Measurements from ENCODE around the gene PDE8A. TPM values are rescaled to one million over a fixed set of nuclear protein-coding genes. Genes with fewer than 3 reads are reported as not detected.

PDE8A gene
- total and polyA plus RNA-seq, 2 experiments from 2014 or later = 15.3 to 26.0 TPM

GRCh38 chr15:85037641-85038040 lies 56.0 kb downstream of the PDE8A start:
- H3K79me2 ChIP-seq = peaks cover 89% of the 10 kb centered on the region

GRCh38 chr15:85041230-85041629 lies 59.6 kb downstream of the PDE8A start:
- Histone ChIP-seq H3K27me3 (no peaks in the 10 kb centered on the region), H3K9me3 (ENCODE audit: low read depth) (no peaks in the 10 kb centered on the region), H3K4me3 (no peak overlapping the region), H3K36me3 (replicated peaks; ENCODE audit: insufficient read depth, low read depth) (no peaks in the 10 kb centered on the region), H3K4me1 (ENCODE audit: insufficient read depth) (no peaks in the 10 kb centered on the region), H3K79me2 (peaks cover 85% of the 10 kb centered on the region), H3K9me2 (replicated peaks; ENCODE audit: insufficient read depth) (no peaks in the 10 kb centered on the region), H3K4me2 (no peak overlapping the region), H2AFZ (no peak overlapping the region), H3K27ac (no peak overlapping the region), H4K20me1 (ENCODE audit: insufficient read depth, poor library complexity, severe bottlenecking) (no peaks in the 10 kb centered on the region)
- no peak for DNase-seq (ENCODE audit: low spot score)
- WGBS (ENCODE audit: low lambda C conversion rate, missing lambda C conversion rate) = 84% methylated on average over 5 of the region's 5 CpGs
- TF ChIP-seq EZH2 (IDR thresholded peaks at IDR 0.05; ENCODE audit: borderline replicate concordance) (no peak), EZH2phosphoT487 (IDR thresholded peaks at IDR 0.05; ENCODE audit: low read depth, severe bottlenecking, unreplicated experiment) (no peak)
- TF ChIP-seq, protein P1, sequence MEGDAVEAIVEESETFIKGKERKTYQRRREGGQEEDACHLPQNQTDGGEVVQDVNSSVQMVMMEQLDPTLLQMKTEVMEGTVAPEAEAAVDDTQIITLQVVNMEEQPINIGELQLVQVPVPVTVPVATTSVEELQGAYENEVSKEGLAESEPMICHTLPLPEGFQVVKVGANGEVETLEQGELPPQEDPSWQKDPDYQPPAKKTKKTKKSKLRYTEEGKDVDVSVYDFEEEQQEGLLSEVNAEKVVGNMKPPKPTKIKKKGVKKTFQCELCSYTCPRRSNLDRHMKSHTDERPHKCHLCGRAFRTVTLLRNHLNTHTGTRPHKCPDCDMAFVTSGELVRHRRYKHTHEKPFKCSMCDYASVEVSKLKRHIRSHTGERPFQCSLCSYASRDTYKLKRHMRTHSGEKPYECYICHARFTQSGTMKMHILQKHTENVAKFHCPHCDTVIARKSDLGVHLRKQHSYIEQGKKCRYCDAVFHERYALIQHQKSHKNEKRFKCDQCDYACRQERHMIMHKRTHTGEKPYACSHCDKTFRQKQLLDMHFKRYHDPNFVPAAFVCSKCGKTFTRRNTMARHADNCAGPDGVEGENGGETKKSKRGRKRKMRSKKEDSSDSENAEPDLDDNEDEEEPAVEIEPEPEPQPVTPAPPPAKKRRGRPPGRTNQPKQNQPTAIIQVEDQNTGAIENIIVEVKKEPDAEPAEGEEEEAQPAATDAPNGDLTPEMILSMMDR (IDR thresholded peaks at IDR 0.05; ENCODE audit: poor library complexity) = no peak

More at GRCh38 chr15:85037641-85038040, 56.0 kb downstream of the PDE8A start:
- Histone ChIP-seq H3K4me2 (no peak overlapping the region), H2AFZ (no peak overlapping the region), H3K9me3 (ENCODE audit: low read depth) (no peaks in the 10 kb centered on the region), H3K4me3 (no peak overlapping the region), H3K27me3 (no peaks in the 10 kb centered on the region), H4K20me1 (ENCODE audit: insufficient read depth, poor library complexity, severe bottlenecking) (no peaks in the 10 kb centered on the region), H3K36me3 (replicated peaks; ENCODE audit: insufficient read depth, low read depth) (no peaks in the 10 kb centered on the region), H3K4me1 (ENCODE audit: insufficient read depth) (peaks cover 13% of the 10 kb centered on the region), H3K27ac (no peak overlapping the region), H3K9me2 (replicated peaks; ENCODE audit: insufficient read depth) (no peaks in the 10 kb centered on the region)
- WGBS (ENCODE audit: low lambda C conversion rate, missing lambda C conversion rate) = 100% methylated on average over 2 of the region's 2 CpGs
- TF ChIP-seq EZH2 (IDR thresholded peaks at IDR 0.05; ENCODE audit: borderline replicate concordance) (no peak), EZH2phosphoT487 (IDR thresholded peaks at IDR 0.05; ENCODE audit: low read depth, severe bottlenecking, unreplicated experiment) (no peak)
- no peak for DNase-seq (ENCODE audit: low spot score)

DNA sequence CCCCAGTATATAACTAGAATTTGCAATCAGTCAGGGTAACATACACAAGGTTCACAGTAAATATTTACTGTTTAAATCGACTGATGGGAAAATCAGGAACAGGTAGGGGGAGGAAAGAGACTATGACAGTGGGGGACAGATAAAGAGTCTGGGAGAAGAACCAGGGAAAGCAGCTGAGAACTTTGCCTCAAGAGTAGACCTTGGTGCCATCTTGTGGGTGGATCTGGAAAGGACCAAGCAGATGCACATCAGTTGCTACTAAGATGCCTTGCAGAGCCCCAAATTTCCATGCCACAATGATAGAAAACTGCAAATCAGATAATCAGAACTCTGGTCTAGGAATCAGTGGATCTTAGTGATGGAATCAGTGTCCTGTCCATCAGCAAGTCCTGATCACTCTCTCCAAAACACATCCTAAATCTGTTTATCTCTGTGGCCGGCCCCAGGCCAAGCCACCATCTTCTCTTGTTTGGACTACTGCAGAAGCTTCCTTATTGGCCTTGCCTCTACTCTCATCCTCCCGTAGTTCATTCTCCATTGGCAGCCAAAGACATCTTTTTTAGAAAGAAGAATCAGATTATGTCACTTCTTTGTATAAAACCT lies 62.7 kb downstream of the PDE8A start:
- Histone ChIP-seq H3K27ac (no peak overlapping the region), H3K4me1 (ENCODE audit: insufficient read depth) (peaks cover 6% of the 10 kb centered on the region), H2AFZ (no peak overlapping the region), H3K79me2 (peaks cover 66% of the 10 kb centered on the region), H3K36me3 (replicated peaks; ENCODE audit: insufficient read depth, low read depth) (no peaks in the 10 kb centered on the region), H3K27me3 (no peaks in the 10 kb centered on the region), H4K20me1 (ENCODE audit: insufficient read depth, poor library complexity, severe bottlenecking) (no peaks in the 10 kb centered on the region), H3K4me3 (no peak overlapping the region), H3K4me2 (no peak overlapping the region), H3K9me2 (replicated peaks; ENCODE audit: insufficient read depth) (no peaks in the 10 kb centered on the region), H3K9me3 (ENCODE audit: low read depth) (no peaks in the 10 kb centered on the region)
- no peak for TF ChIP-seq EZH2 (IDR thresholded peaks at IDR 0.05; ENCODE audit: borderline replicate concordance)
- no peak for TF ChIP-seq EZH2phosphoT487 (IDR thresholded peaks at IDR 0.05; ENCODE audit: low read depth, severe bottlenecking, unreplicated experiment)
- TF ChIP-seq, protein P1 (IDR thresholded peaks at IDR 0.05; ENCODE audit: poor library complexity) = peak; percentile 67
- 71% methylated on average over 3 of the region's 3 CpGs for WGBS (ENCODE audit: low lambda C conversion rate, missing lambda C conversion rate)
- peak; percentile 74 for DNase-seq (ENCODE audit: low spot score)

DNA sequence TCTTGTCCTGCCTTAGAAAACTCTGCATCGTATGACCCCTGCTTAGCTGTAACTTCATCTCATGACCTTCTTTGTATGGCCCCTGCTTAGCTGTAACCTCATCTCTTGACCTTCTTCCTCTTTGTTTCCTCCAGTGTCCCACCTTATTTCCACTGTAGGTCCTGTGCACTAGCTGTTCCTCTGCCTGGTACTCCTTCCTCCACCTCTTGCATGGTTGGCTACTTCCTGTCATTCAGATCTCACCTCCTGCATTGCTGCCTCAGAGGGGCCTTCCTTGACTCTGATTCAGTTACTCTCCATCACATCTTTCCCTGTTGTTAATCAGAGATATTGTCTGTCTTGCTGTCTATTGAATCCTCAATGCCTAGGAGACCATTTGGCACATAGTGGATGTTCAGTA lies 63.2 kb downstream of the PDE8A start:
- H3K27ac ChIP-seq = no peak overlapping the region
- H3K9me3 ChIP-seq (ENCODE audit: low read depth) = no peaks in the 10 kb centered on the region
- no peak overlapping the region for H2AFZ ChIP-seq
- H3K79me2 ChIP-seq = peaks cover 67% of the 10 kb centered on the region
- H3K27me3 ChIP-seq = no peaks in the 10 kb centered on the region
- H3K9me2 ChIP-seq (replicated peaks; ENCODE audit: insufficient read depth) = no peaks in the 10 kb centered on the region
- WGBS (ENCODE audit: low lambda C conversion rate, missing lambda C conversion rate) = 78% methylated on average over 1 of the region's 1 CpG
- DNase-seq (ENCODE audit: low spot score) = no peak
- H3K36me3 ChIP-seq (replicated peaks; ENCODE audit: insufficient read depth, low read depth) = no peaks in the 10 kb centered on the region
- no peak overlapping the region for H3K4me2 ChIP-seq
- no peak overlapping the region for H3K4me3 ChIP-seq
- peaks cover 6% of the 10 kb centered on the region for H3K4me1 ChIP-seq (ENCODE audit: insufficient read depth)
- no peaks in the 10 kb centered on the region for H4K20me1 ChIP-seq (ENCODE audit: insufficient read depth, poor library complexity, severe bottlenecking)
- TF ChIP-seq EZH2 (IDR thresholded peaks at IDR 0.05; ENCODE audit: borderline replicate concordance) = no peak
